ENCODE results near the gene UBP1.
"Not testable (repeated sequence)": the region's sequence is repeated elsewhere in the genome, so short reads cannot be mapped to it uniquely, and the experiment has no call there.

UBP1 gene

GRCh38 chr3:33440328-33441224 is at the start of gene UBP1:
UBP1 (minus strand) TSS chr3:33440405; CDS start chr3:33439848, 557 bp downstream.
- DNase-seq: peak; percentile 98

GRCh38 chr3:33488683-33489082 is 48.5 kb upstream of the UBP1 start:
- DNase-seq: no peak

- DNase-seq: no peak
Measured at GRCh38 chr3:33488246-33488645, 48.0 kb upstream of the UBP1 start.

GRCh38 chr3:33482111-33482521 is 41.9 kb upstream of the UBP1 start:
- no peak for DNase-seq

- DNase-seq: no peak
Measured at GRCh38 chr3:33474896-33475295, 34.7 kb upstream of the UBP1 start.

GRCh38 chr3:33473813-33474212 is 33.6 kb upstream of the UBP1 start:
- no peak for DNase-seq

GRCh38 chr3:33467786-33468185 is 27.6 kb upstream of the UBP1 start:
- DNase-seq: no peak

- no peak for DNase-seq
Measured at GRCh38 chr3:33461097-33461496, 20.9 kb upstream of the UBP1 start.

- DNase-seq: not testable (repeated sequence)
Measured at GRCh38 chr3:33459577-33459976, 19.4 kb upstream of the UBP1 start.

- no peak for DNase-seq
Measured at GRCh38 chr3:33458446-33458845, 18.2 kb upstream of the UBP1 start.

- no peak for DNase-seq
Measured at GRCh38 chr3:33456756-33457155, 16.6 kb upstream of the UBP1 start.

- DNase-seq: no peak
Measured at GRCh38 chr3:33453331-33453761, 13.1 kb upstream of the UBP1 start.

- not testable (repeated sequence) for DNase-seq
Measured at GRCh38 chr3:33451994-33452393, 11.8 kb upstream of the UBP1 start.

GRCh38 chr3:33447958-33448357 is 7.8 kb upstream of the UBP1 start:
- DNase-seq: no peak

- not testable (repeated sequence) for DNase-seq
Measured at GRCh38 chr3:33447256-33447625, 7.0 kb upstream of the UBP1 start.

GRCh38 chr3:33442190-33442589 is 2.0 kb upstream of the UBP1 start:
- DNase-seq: no peak

- no peak for DNase-seq
Measured at GRCh38 chr3:33441225-33441976, 1.2 kb upstream of the UBP1 start.

GRCh38 chr3:33439546-33440327 is 468 bp downstream of the UBP1 start:
- peak; percentile 82 for DNase-seq

GRCh38 chr3:33438881-33439545 is 1.2 kb downstream of the UBP1 start:
- DNase-seq: no peak

- no peak for DNase-seq
Measured at GRCh38 chr3:33438284-33438668, 1.9 kb downstream of the UBP1 start.

- no peak for DNase-seq
Measured at GRCh38 chr3:33437556-33438283, 2.5 kb downstream of the UBP1 start.

- no peak for DNase-seq
Measured at GRCh38 chr3:33433843-33434242, 6.4 kb downstream of the UBP1 start.

All from activated CD8-positive, alpha-beta memory T cell treated with anti-CD3 and anti-CD28 coated beads for 24 hours (primary cell).